GM18502 (cell line): ENCODE data around the gene ZNF629.

Experiments
- ATAC-seq: cut with Tn5 transposase; IDR thresholded peaks from one replicate; pipeline ENCODE4 v1.9.1; 2021; ENCODE audit warnings: mild to moderate bottlenecking; ENCODE audit not compliant: unreplicated experiment, poor library complexity

Gene ZNF629

DNA sequence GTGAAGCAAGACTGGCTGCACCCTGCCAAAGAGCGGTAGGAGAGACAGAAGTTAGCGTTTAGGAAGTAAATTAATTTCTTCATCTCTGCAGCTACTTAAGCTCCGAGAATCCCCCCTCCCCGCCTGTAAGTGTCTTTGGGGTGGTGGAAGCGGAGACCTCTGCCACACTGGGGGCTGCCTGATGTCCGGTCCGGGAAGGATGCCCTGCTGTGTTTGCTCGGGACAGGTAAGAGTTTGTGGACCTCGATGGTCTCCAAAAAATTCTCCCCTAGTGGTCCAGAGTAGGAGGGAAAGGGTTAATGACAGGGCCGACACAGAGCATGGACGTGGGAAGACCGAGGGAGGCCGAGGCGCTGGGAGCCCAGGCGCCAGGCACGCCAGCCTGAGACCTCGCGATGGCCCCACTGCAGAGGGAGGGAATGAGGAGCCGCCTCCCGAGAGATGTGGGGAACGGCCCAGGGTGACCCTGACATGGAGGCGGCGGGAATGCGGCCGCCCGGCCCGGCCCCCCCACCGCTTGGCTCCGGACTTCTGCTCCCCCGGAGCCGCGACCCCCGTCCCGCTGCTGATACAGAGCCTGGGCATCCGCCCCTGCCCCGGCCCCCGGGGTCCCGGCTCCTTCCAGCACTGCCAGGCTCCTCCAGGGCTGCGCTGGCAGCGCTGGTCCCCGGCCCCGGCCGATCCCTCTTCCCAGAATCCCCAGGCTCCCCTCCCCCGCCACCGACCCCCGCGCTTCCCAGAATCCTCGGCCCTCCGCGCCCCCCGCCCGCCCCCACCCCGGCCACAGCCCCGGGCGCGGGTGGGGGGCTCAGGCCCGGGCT is 680 bp downstream of the ZNF629 start:
- no peak for ATAC-seq

DNA sequence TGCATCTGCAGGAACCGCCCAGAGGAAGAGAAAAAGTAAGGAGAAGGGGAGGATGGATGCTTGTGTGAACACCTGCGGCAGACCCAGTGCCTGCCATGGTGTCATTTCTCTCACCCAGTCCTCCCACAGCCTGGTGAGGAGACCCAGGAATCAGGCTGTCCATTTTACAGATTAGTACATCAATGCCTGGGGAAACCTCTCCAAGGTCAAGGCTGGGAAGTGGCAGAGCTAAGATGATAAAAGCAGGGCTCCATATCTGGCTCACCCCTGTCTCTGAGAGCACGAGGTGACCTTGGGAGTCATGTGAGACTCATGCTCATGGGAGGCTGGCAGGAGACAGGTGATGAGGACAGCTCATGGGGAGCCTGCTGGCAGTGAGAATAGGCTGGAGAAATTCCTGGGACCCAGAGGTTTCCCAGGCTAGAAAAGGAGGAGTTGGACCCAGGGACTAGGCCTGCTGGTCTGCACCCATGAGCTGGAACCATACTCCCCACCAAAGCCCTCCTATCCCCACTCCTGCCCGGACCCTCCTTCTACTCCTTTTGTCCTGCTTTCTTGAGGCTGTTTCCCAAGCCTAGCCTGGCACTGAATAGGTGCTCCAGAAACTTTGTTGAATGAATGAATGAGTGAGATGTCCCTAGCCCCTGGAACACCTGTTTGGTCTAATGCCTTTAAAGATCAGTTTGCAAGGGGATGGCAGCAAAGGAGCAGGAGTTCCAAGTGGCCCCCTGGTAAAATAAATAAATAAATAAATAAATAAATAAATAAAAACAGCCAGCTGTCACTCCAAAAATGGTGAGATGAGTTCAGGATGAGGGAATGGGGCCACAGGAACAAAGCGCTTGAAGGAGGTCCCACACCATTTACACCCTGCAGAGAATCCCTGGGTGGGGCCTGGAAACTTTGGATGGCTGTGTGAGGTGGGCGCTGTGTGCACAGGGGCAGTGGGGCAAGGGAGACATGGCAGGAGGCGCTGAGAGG is 1.6 kb downstream of the ZNF629 start:
- no peak for ATAC-seq

DNA sequence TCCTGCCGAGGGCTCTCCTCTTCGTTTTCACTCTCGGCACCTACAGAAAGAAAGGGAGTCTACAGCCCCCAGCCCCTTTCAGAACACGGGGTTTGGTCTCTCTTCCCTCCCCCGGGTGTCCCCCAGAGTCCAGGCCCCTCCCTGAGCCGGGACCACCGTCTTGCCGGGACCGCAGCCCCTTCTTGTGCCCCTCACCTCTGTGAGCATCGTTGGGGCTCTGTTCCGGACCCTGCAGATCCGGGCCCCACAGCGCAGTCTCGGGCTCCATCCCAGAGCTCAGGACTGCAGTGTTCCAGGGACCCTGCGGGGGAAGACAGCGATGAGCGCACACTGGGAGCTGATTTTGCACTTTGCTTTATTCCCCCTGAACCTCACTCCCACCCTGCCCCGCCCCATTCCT is 2.8 kb downstream of the ZNF629 start:
- ATAC-seq: no peak

GRCh38 chr16:30783280-30784109 is 3.5 kb downstream of the ZNF629 start:
- ATAC-seq: no peak

GRCh38 chr16:30782486-30783279 is 4.3 kb downstream of the ZNF629 start:
- no peak for ATAC-seq

DNA sequence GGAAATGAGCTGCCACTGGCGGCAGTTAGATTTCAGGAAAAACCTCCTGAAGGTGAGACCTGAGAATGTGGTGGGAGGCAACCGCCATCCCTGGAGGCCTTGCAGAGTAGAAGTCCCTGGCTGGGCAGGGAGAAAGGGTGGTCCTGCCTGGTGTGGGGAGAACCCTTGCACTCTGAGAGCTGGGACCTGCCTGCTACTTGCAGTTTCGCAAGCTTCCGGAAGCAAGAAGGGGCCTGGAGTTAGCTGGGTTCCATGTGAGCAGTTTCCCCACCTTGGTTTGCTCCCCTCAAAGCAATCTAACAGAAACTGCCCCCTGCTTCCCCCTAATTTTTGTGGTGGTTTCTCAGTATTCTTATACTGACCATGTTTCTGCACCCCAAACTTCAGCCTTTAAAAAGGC is 6.5 kb downstream of the ZNF629 start:
- no peak for ATAC-seq

GRCh38 chr16:30780021-30780420 is 7.0 kb downstream of the ZNF629 start:
- no peak for ATAC-seq

DNA sequence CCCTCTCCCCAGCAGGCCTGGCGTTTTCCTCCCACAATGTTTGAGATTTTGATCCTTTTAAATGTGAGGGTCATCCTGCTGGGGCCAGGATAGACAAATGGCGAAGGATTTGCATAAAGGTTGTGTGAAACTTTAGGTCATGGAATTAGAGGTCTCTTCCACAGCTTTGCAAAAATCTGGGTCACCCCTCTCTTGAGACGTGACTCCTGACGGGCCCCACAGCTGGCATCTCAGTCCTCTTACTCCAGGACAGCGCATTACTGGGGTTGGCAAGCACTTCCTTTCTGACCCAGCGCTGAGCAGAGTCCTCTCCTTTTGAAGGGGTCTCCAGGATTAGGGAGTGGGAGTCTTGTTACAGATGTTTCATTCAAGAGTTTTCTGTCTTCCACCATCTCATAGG is 7.4 kb downstream of the ZNF629 start:
- ATAC-seq: no peak

GRCh38 chr16:30778549-30779244 is 8.3 kb downstream of the ZNF629 start:
- no peak for ATAC-seq

DNA sequence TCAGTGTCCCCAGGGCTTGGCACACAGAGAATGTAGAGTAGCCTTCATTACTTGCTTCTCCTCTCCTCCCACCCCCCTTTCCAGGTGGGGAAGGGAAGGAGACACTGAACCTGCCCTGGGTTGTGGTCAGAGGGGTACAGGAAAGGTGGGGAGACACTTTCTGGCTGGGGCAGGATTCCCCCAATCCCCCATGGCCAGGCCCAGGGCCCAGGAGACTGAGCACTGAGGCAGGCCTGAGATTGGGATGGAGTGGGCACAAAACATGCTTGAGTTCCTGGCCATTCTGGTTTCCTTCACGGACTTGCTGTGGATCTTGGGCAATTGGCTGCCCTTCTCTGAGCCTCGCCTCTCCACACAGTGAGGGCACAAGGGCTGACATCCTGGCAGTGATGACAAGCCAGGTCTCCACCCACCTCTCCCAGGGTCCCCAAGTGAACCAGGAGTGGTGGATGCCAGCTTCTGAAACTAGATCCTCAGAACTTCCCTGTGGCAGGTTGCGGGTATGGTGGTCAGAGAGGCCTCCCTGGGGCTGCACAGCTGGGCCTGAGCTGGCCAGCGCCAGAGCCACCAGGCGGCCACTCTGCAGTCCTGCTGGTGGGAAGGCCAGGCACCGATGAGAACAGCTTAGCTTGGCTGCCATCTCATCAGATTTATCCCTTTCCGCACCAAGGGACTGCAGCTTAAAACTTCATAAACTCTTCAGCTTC is 9.3 kb downstream of the ZNF629 start:
- ATAC-seq: no peak

DNA sequence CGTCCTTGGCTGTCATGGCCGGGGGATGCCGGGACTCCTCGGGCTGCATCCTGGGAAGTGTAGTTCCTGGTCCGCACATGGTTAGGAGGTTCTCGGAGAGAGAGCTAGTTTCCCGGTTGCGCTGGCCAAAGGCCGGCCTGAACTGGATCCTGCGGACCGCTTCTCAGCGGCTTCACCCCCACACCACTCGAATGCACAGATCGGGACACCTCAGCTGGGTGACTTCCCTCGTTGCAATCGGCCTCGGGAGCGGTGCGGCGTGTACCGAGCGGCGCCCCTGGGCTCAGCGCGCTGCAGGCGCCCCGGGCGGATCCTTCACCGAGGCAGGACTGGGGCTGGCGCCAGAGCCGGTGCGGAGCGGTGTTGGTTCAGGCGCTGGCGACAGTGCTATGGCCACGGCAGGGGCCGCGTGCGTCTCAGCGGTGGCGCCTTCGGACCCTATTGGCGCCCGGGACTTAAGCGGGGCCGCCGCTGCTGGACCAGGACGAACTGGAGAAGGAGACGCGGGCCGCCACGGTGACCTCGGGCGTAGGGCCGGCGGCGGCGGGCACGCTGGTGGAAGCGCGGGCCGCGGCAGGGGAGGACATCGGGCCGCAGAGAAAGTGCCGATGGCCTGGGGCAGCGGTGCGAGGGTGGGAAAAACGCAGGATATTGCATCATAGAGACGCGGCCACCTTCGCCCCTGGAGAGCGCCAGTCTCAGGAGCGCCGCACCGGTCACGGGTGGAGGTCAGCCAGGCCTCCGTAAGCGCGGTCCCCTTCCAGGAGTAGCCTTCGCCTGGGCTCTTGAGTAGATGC is 11.4 kb downstream of the ZNF629 start:
- ATAC-seq: peak; percentile 64

DNA sequence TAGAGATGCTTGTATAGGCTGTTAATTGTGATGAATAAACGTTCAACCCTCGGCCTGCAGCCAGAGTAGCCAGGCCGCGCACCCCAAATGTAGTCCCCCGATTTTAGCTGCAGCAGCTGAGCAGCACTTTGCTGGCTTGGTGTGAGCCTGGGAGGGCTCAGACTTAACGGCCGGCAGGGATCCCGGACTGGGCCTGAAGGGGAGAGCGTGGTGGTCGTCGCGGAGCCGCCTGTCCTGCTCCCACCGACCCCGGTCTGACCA is 11.9 kb downstream of the ZNF629 start:
- ATAC-seq: no peak

- ATAC-seq: no peak
Observed at GRCh38 chr16:30774367-30775130, 12.5 kb downstream of the ZNF629 start.

DNA sequence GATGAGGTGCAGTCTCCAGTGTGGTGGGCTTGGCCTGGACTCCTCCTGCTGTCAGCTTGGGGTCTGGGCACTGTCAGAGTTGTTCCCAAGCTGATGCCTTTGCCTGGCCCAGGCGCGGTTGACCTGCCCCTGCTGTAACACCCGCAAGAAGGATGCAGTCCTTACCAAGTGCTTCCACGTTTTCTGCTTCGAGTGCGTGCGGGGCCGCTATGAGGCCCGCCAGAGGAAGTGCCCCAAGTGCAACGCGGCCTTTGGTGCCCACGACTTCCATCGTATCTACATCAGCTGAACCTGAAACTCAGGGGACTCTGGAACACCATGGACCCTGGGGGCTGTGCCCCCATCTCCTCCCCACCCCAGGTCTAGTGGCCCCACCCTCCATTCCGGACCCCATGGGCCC is 13.2 kb downstream of the ZNF629 start:
- ATAC-seq: no peak

DNA sequence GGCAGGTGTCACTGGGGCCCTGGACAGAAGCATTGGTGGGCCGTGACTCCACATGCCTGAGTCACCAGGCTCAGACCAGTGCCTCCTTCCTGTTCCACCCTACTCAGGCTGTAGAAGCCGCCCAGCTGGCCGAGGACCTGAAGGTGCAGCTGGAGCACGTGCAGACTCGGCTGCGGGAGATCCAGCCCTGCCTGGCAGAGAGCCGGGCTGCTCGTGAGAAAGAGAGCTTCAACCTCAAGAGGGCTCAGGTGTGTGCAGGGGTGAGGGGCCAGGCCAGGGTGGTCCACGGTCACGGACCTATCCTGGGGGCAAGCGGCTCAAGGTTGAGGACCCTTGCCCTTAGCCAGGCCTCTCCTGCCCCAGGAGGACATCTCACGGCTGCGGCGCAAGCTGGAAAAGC is 15.3 kb downstream of the ZNF629 start:
- no peak for ATAC-seq

- ATAC-seq: no peak
Observed at GRCh38 chr16:30769379-30770089, 17.5 kb downstream of the ZNF629 start.
